GM18502 (cell line): ENCODE data around the gene YTHDF1.

ENCODE experiments used
- ATAC-seq: cut with Tn5 transposase; IDR thresholded peaks from one replicate; pipeline ENCODE4 v1.9.1; 2021; ENCODE audit warnings: mild to moderate bottlenecking; ENCODE audit not compliant: unreplicated experiment, poor library complexity

Gene YTHDF1

GRCh38 chr20:63249891-63250290, 34.0 kb upstream of the YTHDF1 start:
- ATAC-seq: no peak

GRCh38 chr20:63248835-63249591, 33.1 kb upstream of the YTHDF1 start:
- ATAC-seq: no peak

- ATAC-seq: no peak
These were observed 31.8 kb upstream of the YTHDF1 start for GRCh38 chr20:63247671-63248228.

- ATAC-seq: no peak
These were observed 30.8 kb upstream of the YTHDF1 start for GRCh38 chr20:63246490-63247288.

- ATAC-seq: no peak
These were observed 28.5 kb upstream of the YTHDF1 start for GRCh38 chr20:63244468-63244867.

- ATAC-seq: no peak
These were observed 27.8 kb upstream of the YTHDF1 start for GRCh38 chr20:63243604-63244247.

GRCh38 chr20:63242736-63243135, 26.8 kb upstream of the YTHDF1 start:
- ATAC-seq: no peak

GRCh38 chr20:63241272-63241671, 25.3 kb upstream of the YTHDF1 start:
- no peak for ATAC-seq

- no peak for ATAC-seq
These were observed 24.1 kb upstream of the YTHDF1 start for GRCh38 chr20:63240004-63240403.

GRCh38 chr20:63239431-63239830, 23.5 kb upstream of the YTHDF1 start:
- ATAC-seq: no peak

- no peak for ATAC-seq
These were observed 22.7 kb upstream of the YTHDF1 start for GRCh38 chr20:63238514-63239125.

GRCh38 chr20:63238031-63238430, 22.1 kb upstream of the YTHDF1 start:
- ATAC-seq: no peak

- no peak for ATAC-seq
These were observed 20.3 kb upstream of the YTHDF1 start for GRCh38 chr20:63236116-63236837.

GRCh38 chr20:63235399-63235983, 19.6 kb upstream of the YTHDF1 start, which contains the start of gene BIRC7:
BIRC7 (plus strand) TSS chr20:63235905; CDS start chr20:63236097, 192 bp downstream.
- no peak for ATAC-seq

GRCh38 chr20:63234693-63235398, 18.9 kb upstream of the YTHDF1 start:
- no peak for ATAC-seq

- no peak for ATAC-seq
These were observed 18.0 kb upstream of the YTHDF1 start for GRCh38 chr20:63233924-63234323.

- ATAC-seq: no peak
These were observed 17.1 kb upstream of the YTHDF1 start for GRCh38 chr20:63233061-63233344.

- no peak for ATAC-seq
These were observed 16.5 kb upstream of the YTHDF1 start for GRCh38 chr20:63232235-63233060.
